HG02798 (cell line): Measurements from ENCODE around the gene BTG3.

ENCODE experiments used
- ATAC-seq: cut with Tn5 transposase; IDR thresholded peaks from one replicate; pipeline ENCODE4 v1.9.1; 2021; ENCODE audit warnings: mild to moderate bottlenecking; ENCODE audit not compliant: unreplicated experiment, poor library complexity

Gene BTG3

GRCh38 chr21:17590430-17590829, 22.3 kb downstream of the BTG3 start:
- ATAC-seq, result no peak

- no peak for ATAC-seq
These were observed 26.7 kb downstream of the BTG3 start for GRCh38 chr21:17585875-17586450.

- ATAC-seq, result no peak
These were observed 28.8 kb downstream of the BTG3 start for GRCh38 chr21:17583898-17584297.

- ATAC-seq, result no peak
These were observed 32.4 kb downstream of the BTG3 start for GRCh38 chr21:17580319-17580718.

- ATAC-seq, result no peak
These were observed 33.8 kb downstream of the BTG3 start for GRCh38 chr21:17578876-17579275.

GRCh38 chr21:17578162-17578561, 34.5 kb downstream of the BTG3 start:
- no peak for ATAC-seq

GRCh38 chr21:17577701-17578100, 35.0 kb downstream of the BTG3 start:
- ATAC-seq, result no peak

GRCh38 chr21:17576080-17576835, 36.4 kb downstream of the BTG3 start:
- no peak for ATAC-seq

- ATAC-seq, result no peak
These were observed 37.6 kb downstream of the BTG3 start for GRCh38 chr21:17575076-17575475.

GRCh38 chr21:17572431-17572830, 40.3 kb downstream of the BTG3 start:
- ATAC-seq, result no peak

GRCh38 chr21:17570786-17571185, 41.9 kb downstream of the BTG3 start:
- ATAC-seq, result no peak

- no peak for ATAC-seq
These were observed 52.2 kb downstream of the BTG3 start for GRCh38 chr21:17560377-17561025.

- no peak for ATAC-seq
These were observed 57.8 kb downstream of the BTG3 start for GRCh38 chr21:17554679-17555465.

- ATAC-seq, result no peak
These were observed 58.6 kb downstream of the BTG3 start for GRCh38 chr21:17554120-17554519.

- ATAC-seq, result no peak
These were observed 60.3 kb downstream of the BTG3 start for GRCh38 chr21:17552410-17552809.

- no peak for ATAC-seq
These were observed 61.9 kb downstream of the BTG3 start for GRCh38 chr21:17550671-17551308.

GRCh38 chr21:17548262-17548661, 64.4 kb downstream of the BTG3 start:
- ATAC-seq, result no peak

- no peak for ATAC-seq
These were observed 67.7 kb downstream of the BTG3 start for GRCh38 chr21:17545007-17545406.
